Neural progenitor cell (in vitro differentiated cells): ENCODE results near the gene CHD1. TPM values are rescaled to one million over a fixed set of nuclear protein-coding genes. Genes with fewer than 3 reads are reported as not detected.

ENCODE experiments used
- DNase-seq: peaks from one replicate; pipeline ENCODE4 v3.0.0-alpha.2; 2016; ENCODE audit warnings: low spot score
- H2AFZ ChIP-seq: fragments of 200-600 bp; sonication (generic); replicated peaks from 2 replicates; pipeline ENCODE4 v1.6.1; 2016; ENCODE audit warnings: antibody characterized with exemption
- H3F3A ChIP-seq: fragments of 200-600 bp; sonication (generic); 2 replicates; pipeline ENCODE4 v1.6.1; 2016; ENCODE audit warnings: antibody characterized with exemption, low read depth
- H3K27ac ChIP-seq: fragments of 200-600 bp; sonication (generic); 2 replicates; pipeline ENCODE4 v1.5.1; 2016; ENCODE audit warnings: mild to moderate bottlenecking
- H3K27me3 ChIP-seq: fragments of 200-600 bp; sonication (generic); 2 replicates; pipeline ENCODE4 v1.6.1; 2016; ENCODE audit warnings: mild to moderate bottlenecking, moderate library complexity
- H3K36me3 ChIP-seq: fragments of 200-600 bp; sonication (generic); 2 replicates; pipeline ENCODE4 v1.5.1; 2016
- H3K4me1 ChIP-seq: fragments of 200-600 bp; sonication (generic); 2 replicates; pipeline ENCODE4 v1.6.1; 2016; ENCODE audit warnings: mixed run types
- H3K4me2 ChIP-seq: fragments of 200-600 bp; sonication (generic); 2 replicates; pipeline ENCODE4 v1.6.1; 2016
- H3K4me3 ChIP-seq: fragments of 200-600 bp; sonication (generic); 2 replicates; pipeline ENCODE4 v1.5.1; 2016
- H3K79me2 ChIP-seq: fragments of 200-600 bp; sonication (generic); 2 replicates; pipeline ENCODE4 v1.6.1; 2016; ENCODE audit warnings: low read depth
- H3K9ac ChIP-seq: fragments of 200-600 bp; sonication (generic); 2 replicates; pipeline ENCODE4 v1.6.1; 2016
- H3K9me3 ChIP-seq: fragments of 200-600 bp; sonication (generic); 2 replicates; pipeline ENCODE4 v1.5.1; 2016; ENCODE audit warnings: low read depth
- H4K20me1 ChIP-seq: fragments of 200-600 bp; sonication (generic); 2 replicates; pipeline ENCODE4 v1.6.1; 2016; ENCODE audit warnings: low read depth
- H3K27ac Mint-ChIP-seq: 3 replicates; pipeline ENCODE4 v1.8.0; 2021; ENCODE audit warnings: mixed read lengths
- H3K27me3 Mint-ChIP-seq: 2 replicates; pipeline ENCODE4 v1.8.0; 2022; ENCODE audit warnings: low read depth, mild to moderate bottlenecking, inconsistent platforms, moderate library complexity, mixed read lengths; ENCODE audit not compliant: insufficient read depth
- H3K36me3 Mint-ChIP-seq: 3 replicates; pipeline ENCODE4 v1.8.0; 2021; ENCODE audit warnings: mixed read lengths
- H3K4me1 Mint-ChIP-seq: 3 replicates; pipeline ENCODE4 v1.8.0; 2021; ENCODE audit warnings: mixed read lengths
- H3K4me3 Mint-ChIP-seq: 3 replicates; pipeline ENCODE4 v1.8.0; 2021; ENCODE audit warnings: mild to moderate bottlenecking, moderate library complexity, mixed read lengths
- H3K9me3 Mint-ChIP-seq: 3 replicates; pipeline ENCODE4 v1.8.0; 2020; ENCODE audit warnings: mixed read lengths
- EZH2 ChIP-seq: fragments of 200-600 bp; sonication (generic); IDR thresholded peaks from 2 replicates; pipeline ENCODE4 v1.6.1; 2017; ENCODE audit warnings: antibody characterized with exemption, mild to moderate bottlenecking, moderate library complexity
- EZH2phosphoT487 ChIP-seq: fragments of 200-600 bp; sonication (generic); IDR thresholded peaks from 2 replicates; pipeline ENCODE4 v1.6.1; 2017; ENCODE audit warnings: antibody characterized with exemption
- small RNA-seq: library from RNA; depleted of rRNA; stranded (forward); fragments of <200 nt; gene quantifications from one replicate; pipeline ENCODE3, GENCODE V24; 2015
- total RNA-seq: library from RNA; depleted of rRNA; stranded (reverse); fragments of >200 nt; gene quantifications from 2 replicates; pipeline ENCODE4 v1.2.3, GENCODE V29; 2015; ENCODE audit warnings: low replicate concordance
- TF ChIP-seq, protein P1 (sequence below): fragments of 200-600 bp; sonication (generic); IDR thresholded peaks from 2 replicates; pipeline ENCODE4 v1.5.1; 2017; ENCODE audit warnings: antibody characterized with exemption, mild to moderate bottlenecking

The CHD1 gene
- total RNA-seq, 1 donor from 2014 or later, result 198 TPM

DNA sequence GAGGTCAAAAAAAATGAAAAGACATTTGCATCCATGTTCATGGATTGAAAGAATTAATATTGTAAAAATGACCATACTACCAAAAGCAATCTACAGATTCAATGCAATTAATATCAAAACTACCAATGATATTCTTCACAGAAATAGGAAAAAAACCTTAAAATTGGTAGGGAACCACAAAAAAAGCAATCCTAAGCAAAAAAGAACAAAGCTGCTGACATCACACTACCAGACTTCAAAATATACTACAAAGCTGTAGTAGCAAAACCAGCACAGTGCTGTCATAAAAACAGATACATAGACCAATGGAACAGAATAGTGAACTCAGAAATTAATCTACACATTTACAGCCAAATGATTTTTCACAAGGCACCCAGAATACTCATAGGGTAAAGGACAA lies 121.0 kb downstream of the CHD1 start:
- H3K4me3 ChIP-seq, result no peak overlapping the region
- H3K36me3 ChIP-seq, result peaks cover 14% of the 10 kb centered on the region
- no peaks in the 10 kb centered on the region for H3K27me3 Mint-ChIP-seq
- H3K27ac ChIP-seq, result no peak overlapping the region
- peaks cover 27% of the 10 kb centered on the region for H3K9me3 ChIP-seq
- no peaks in the 10 kb centered on the region for H4K20me1 ChIP-seq
- H2AFZ ChIP-seq, result no peak overlapping the region
- H3K4me1 ChIP-seq, result no peaks in the 10 kb centered on the region
- H3K4me1 Mint-ChIP-seq, result no peaks in the 10 kb centered on the region
- no peaks in the 10 kb centered on the region for H3F3A ChIP-seq
- no peak overlapping the region for H3K9ac ChIP-seq
- H3K79me2 ChIP-seq, result no peaks in the 10 kb centered on the region
- no peak overlapping the region for H3K4me3 Mint-ChIP-seq
- no peak overlapping the region for H3K27ac Mint-ChIP-seq
- H3K27me3 ChIP-seq, result no peaks in the 10 kb centered on the region
- TF ChIP-seq, protein P1, sequence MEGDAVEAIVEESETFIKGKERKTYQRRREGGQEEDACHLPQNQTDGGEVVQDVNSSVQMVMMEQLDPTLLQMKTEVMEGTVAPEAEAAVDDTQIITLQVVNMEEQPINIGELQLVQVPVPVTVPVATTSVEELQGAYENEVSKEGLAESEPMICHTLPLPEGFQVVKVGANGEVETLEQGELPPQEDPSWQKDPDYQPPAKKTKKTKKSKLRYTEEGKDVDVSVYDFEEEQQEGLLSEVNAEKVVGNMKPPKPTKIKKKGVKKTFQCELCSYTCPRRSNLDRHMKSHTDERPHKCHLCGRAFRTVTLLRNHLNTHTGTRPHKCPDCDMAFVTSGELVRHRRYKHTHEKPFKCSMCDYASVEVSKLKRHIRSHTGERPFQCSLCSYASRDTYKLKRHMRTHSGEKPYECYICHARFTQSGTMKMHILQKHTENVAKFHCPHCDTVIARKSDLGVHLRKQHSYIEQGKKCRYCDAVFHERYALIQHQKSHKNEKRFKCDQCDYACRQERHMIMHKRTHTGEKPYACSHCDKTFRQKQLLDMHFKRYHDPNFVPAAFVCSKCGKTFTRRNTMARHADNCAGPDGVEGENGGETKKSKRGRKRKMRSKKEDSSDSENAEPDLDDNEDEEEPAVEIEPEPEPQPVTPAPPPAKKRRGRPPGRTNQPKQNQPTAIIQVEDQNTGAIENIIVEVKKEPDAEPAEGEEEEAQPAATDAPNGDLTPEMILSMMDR, result no peak
- TF ChIP-seq EZH2 (no peak), EZH2phosphoT487 (no peak)
- H3K4me2 ChIP-seq, result no peak overlapping the region
- DNase-seq, result no peak
- H3K9me3 Mint-ChIP-seq, result peaks cover 35% of the 10 kb centered on the region
- H3K36me3 Mint-ChIP-seq, result no peaks in the 10 kb centered on the region

DNA sequence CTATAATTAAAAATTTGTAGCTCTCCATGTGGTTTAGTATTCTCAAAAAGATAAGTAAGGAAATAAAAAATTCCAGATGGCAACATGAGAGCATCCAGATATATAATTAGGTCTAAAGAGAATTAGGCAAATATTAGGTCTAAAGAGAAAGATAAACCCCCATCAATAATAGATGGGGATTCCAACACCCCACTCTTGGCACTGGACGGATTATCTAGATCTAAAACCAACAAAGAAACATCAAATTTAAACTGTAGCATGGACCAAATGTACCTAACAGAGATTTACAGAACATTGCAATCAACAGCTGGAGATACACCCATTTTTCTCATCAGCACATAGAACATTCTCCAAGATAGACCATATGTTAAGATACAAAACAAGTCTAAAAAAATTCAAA lies 123.7 kb downstream of the CHD1 start:
- Mint-ChIP-seq H3K4me3 (no peak overlapping the region), H3K36me3 (no peaks in the 10 kb centered on the region), H3K4me1 (no peaks in the 10 kb centered on the region), H3K27ac (no peak overlapping the region), H3K27me3 (peaks cover 3% of the 10 kb centered on the region), H3K9me3 (peaks cover 35% of the 10 kb centered on the region)
- TF ChIP-seq, protein P1, result no peak
- TF ChIP-seq EZH2 (no peak), EZH2phosphoT487 (no peak)
- no peak overlapping the region for H3K4me2 ChIP-seq
- no peaks in the 10 kb centered on the region for H3K4me1 ChIP-seq
- no peaks in the 10 kb centered on the region for H4K20me1 ChIP-seq
- H3K79me2 ChIP-seq, result no peaks in the 10 kb centered on the region
- no peak for DNase-seq
- H3K9ac ChIP-seq, result no peak overlapping the region
- no peak overlapping the region for H3K4me3 ChIP-seq
- H3K36me3 ChIP-seq, result peaks cover 14% of the 10 kb centered on the region
- peaks cover 27% of the 10 kb centered on the region for H3K9me3 ChIP-seq
- no peaks in the 10 kb centered on the region for H3K27me3 ChIP-seq
- H2AFZ ChIP-seq, result no peak overlapping the region
- no peak overlapping the region for H3K27ac ChIP-seq
- no peaks in the 10 kb centered on the region for H3F3A ChIP-seq

DNA sequence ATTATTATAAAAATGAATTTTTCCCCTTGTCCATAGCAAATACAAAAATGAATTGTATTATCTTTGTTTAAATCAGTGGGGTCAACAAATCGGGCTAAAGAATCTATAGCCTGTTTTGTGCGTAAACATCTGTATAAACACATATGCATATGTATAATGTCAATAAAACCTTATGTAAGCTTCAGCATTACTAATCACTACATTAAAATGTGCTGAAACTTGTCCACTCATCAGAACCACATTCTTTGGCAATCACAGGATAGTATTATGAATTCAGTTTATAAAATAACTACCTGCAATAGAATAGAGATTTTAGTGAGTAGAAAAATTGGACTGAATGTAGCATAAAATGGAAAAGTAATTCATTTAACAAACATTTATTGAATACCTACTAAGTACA lies 124.7 kb downstream of the CHD1 start:
- Histone ChIP-seq H3K4me1 (no peaks in the 10 kb centered on the region), H2AFZ (no peak overlapping the region), H3K4me3 (no peak overlapping the region), H3K9me3 (peaks cover 27% of the 10 kb centered on the region), H3K36me3 (peaks cover 14% of the 10 kb centered on the region), H3F3A (no peaks in the 10 kb centered on the region), H3K9ac (no peak overlapping the region), H4K20me1 (no peaks in the 10 kb centered on the region), H3K79me2 (no peaks in the 10 kb centered on the region), H3K27me3 (no peaks in the 10 kb centered on the region), H3K4me2 (no peak overlapping the region), H3K27ac (no peak overlapping the region)
- no peak for DNase-seq
- no peak for TF ChIP-seq EZH2phosphoT487
- TF ChIP-seq, protein P1, result no peak
- no peak for TF ChIP-seq EZH2
- H3K27me3 Mint-ChIP-seq, result peaks cover 6% of the 10 kb centered on the region
- H3K9me3 Mint-ChIP-seq, result peaks cover 35% of the 10 kb centered on the region
- no peak overlapping the region for H3K4me3 Mint-ChIP-seq
- H3K27ac Mint-ChIP-seq, result no peak overlapping the region
- H3K4me1 Mint-ChIP-seq, result no peaks in the 10 kb centered on the region
- H3K36me3 Mint-ChIP-seq, result peaks cover under 1% of the 10 kb centered on the region

Small RNA genes lying within 50 kb of the gene (small RNA-seq; reads per million reads assigned to genes)
- gene RF00019, result not detected
- not detected for gene RNU6-402P

Other genes with a start within 250 kb of the CHD1 start
- gene RGMB, start 155.3 kb downstream of the CHD1 start, total RNA-seq, result 27.4 and 33.8 TPM in 2 replicates